ENCODE data around the gene HOXB3. TPM values are rescaled to one million over a fixed set of nuclear protein-coding genes. Genes with fewer than 3 reads are reported as not detected.
A peak's percentile ranks its signal among the peaks of the same experiment; 100 is the strongest.

Gene HOXB3
- total and polyA plus RNA-seq, 2 of the 4 experiments (the other 2 are of a cell fraction) = 6.3 to 59.6 TPM

DNA sequence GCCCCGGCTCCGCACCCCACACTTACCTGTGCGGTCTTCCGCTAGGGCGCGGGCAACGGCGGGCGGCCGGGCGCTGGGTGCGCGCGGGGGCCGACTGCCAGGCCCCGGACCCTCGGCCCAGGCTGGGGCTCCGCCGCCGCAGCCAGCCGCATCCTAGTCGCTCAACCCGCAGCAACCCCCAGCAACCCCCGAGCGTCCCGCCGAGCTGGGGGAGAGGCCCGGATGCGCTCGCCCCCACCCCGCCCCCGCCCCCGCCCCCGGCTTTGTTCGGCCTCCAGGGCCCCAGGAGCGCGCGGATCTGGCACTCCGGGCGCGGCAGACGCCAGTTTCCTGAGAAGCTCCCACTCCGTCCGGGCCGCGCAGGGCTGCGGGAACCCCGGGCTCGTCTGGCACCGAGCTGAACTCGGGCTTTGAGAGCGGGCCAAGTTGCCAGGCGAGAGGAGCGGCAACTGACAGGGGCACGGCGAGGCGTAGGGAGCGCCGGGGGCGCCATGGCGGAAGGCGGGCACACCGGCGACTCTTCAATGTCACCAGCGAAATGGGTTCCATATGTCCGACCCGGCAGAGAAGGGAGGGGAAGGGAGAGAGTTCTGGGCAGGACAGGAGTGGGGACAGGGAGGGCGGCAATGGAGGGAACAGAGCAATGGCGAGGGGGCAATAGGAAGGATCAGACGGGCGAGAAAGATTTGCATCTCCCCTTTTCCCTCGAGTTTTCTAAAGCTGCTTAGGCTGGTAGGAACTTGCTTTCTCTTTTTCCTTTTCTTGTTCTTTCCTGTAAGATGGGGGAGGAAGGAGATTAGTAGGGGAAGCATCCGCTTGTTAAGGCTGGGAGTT, 25.6 kb downstream of the HOXB3 start:
- Histone ChIP-seq H3K14ac (replicated peaks; ENCODE audit: low read depth, low read length) (peak overlapping the region; percentile 95), H2BK5ac (ENCODE audit: low read depth, low read length, poor library complexity, severe bottlenecking) (peak overlapping the region; percentile 99), H2AK9ac (replicated peaks; ENCODE audit: low read depth, low read length, poor library complexity) (peak overlapping the region; percentile 97), H3K56ac (ENCODE audit: extremely low read depth, insufficient read depth, low read length) (peak overlapping the region; percentile 84), H3K9me1 (ENCODE audit: insufficient read depth, low read length) (peaks cover 23% of the 10 kb centered on the region), H2BK120ac (ENCODE audit: low read depth, low read length) (peak overlapping the region; percentile 90), H4K8ac (ENCODE audit: low read depth in 2 of 2, low read length in 2 of 2) (peak overlapping the region; percentile 18 to 92), H3K36me3 (ENCODE audit: control insufficient read depth, insufficient read depth, low read length) (peaks cover 38% of the 10 kb centered on the region; the same call in 1 of the 2 replicates), H2AFZ (replicated peaks; ENCODE audit: low read length, poor library complexity) (peak overlapping the region; percentile 64), H3K18ac (ENCODE audit: low read depth, low read length) (peak overlapping the region; percentile 63), H3K9ac (ENCODE audit: low read depth, low read length) (peak overlapping the region; percentile 92), H4K20me1 (ENCODE audit: insufficient read depth, low read length) (peaks cover 34% of the 10 kb centered on the region), H3K4me3 (ENCODE audit: insufficient read depth, low read depth, low read length) (peak overlapping the region; percentile 46), H2AK5ac (ENCODE audit: low read depth, low read length) (peak overlapping the region; percentile 94), H3K9me3 (ENCODE audit: control insufficient read depth, insufficient read depth, low read length) (no peaks in the 10 kb centered on the region), H3K27me3 (ENCODE audit: control insufficient read depth, insufficient read depth, low read length) (no peaks in the 10 kb centered on the region), H4K91ac (ENCODE audit: insufficient read depth, low read depth, low read length) (peak overlapping the region; percentile 96), H3K23ac (ENCODE audit: low read depth, low read length) (peak overlapping the region; percentile 99), H2BK15ac (ENCODE audit: low read depth, low read length) (peak overlapping the region; percentile 71; the same call in 1 of the 3 replicates), H3K27ac (ENCODE audit: insufficient read depth, low read length) (peak overlapping the region; percentile 93), H3K4ac (ENCODE audit: low read depth, low read length) (peak overlapping the region; percentile 99), H3K4me2 (ENCODE audit: low read depth, low read length) (peak overlapping the region; percentile 98), H3K79me1 (ENCODE audit: low read depth in 1 of 2, low read length in 2 of 2) (peaks cover 0 to 24% of the 10 kb centered on the region in 2 experiments; a peak in 2 of 4 replicates), H3K4me1 (ENCODE audit: control insufficient read depth, insufficient read depth, low read length) (peaks cover 71% of the 10 kb centered on the region), H4K5ac (ENCODE audit: low read depth, low read length) (peak overlapping the region; percentile 92), H2BK20ac (ENCODE audit: low read depth, low read length) (peak overlapping the region; percentile 17)
- intact Hi-C loops (cut with micrococcal nuclease) = no loop called here
- no TSS peak for BruUV-seq (replicated peaks)
- CTCF ChIA-PET = no interaction called here
- TF ChIP-seq MAZ (IDR thresholded peaks at IDR 0.05; ENCODE audit: borderline replicate concordance, low read depth, low read length) = no peak
- no peak for TF ChIP-seq BHLHE40 (IDR thresholded peaks at IDR 0.05; ENCODE audit: low read depth, low read length)
- TF ChIP-seq RFX5 (IDR thresholded peaks at IDR 0.05; ENCODE audit: low read depth, low read length) = no peak
- TF ChIP-seq, protein P1, sequence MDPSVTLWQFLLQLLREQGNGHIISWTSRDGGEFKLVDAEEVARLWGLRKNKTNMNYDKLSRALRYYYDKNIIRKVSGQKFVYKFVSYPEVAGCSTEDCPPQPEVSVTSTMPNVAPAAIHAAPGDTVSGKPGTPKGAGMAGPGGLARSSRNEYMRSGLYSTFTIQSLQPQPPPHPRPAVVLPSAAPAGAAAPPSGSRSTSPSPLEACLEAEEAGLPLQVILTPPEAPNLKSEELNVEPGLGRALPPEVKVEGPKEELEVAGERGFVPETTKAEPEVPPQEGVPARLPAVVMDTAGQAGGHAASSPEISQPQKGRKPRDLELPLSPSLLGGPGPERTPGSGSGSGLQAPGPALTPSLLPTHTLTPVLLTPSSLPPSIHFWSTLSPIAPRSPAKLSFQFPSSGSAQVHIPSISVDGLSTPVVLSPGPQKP (IDR thresholded peaks at IDR 0.05; ENCODE audit: borderline replicate concordance, low read depth, low read length) = no peak
- TF ChIP-seq CEBPB (IDR thresholded peaks at IDR 0.05; ENCODE audit: low read depth, low read length) = no peak
- no peak for TF ChIP-seq RCOR1 (IDR thresholded peaks at IDR 0.05; ENCODE audit: insufficient replicate concordance, low read length)
- TF ChIP-seq POLR2A (IDR thresholded peaks at IDR 0.05; ENCODE audit: low read depth, low read length) = no peak
- TF ChIP-seq, protein P2, sequence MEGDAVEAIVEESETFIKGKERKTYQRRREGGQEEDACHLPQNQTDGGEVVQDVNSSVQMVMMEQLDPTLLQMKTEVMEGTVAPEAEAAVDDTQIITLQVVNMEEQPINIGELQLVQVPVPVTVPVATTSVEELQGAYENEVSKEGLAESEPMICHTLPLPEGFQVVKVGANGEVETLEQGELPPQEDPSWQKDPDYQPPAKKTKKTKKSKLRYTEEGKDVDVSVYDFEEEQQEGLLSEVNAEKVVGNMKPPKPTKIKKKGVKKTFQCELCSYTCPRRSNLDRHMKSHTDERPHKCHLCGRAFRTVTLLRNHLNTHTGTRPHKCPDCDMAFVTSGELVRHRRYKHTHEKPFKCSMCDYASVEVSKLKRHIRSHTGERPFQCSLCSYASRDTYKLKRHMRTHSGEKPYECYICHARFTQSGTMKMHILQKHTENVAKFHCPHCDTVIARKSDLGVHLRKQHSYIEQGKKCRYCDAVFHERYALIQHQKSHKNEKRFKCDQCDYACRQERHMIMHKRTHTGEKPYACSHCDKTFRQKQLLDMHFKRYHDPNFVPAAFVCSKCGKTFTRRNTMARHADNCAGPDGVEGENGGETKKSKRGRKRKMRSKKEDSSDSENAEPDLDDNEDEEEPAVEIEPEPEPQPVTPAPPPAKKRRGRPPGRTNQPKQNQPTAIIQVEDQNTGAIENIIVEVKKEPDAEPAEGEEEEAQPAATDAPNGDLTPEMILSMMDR (conservative IDR thresholded peaks at IDR 0.05; ENCODE audit: low read depth, low read length) = no peak
- WGBS, 2 experiments (ENCODE audit: extremely low coverage in 2 of 2, insufficient read length in 1 of 2) = 1% methylated on average over 20 of the region's 73 CpGs; no CpG with 5 or more reads in 1 of the 2 experiments
- ATAC-seq (ENCODE audit: low read depth) = peak; percentile 1; the same call in 1 of the 2 replicates
- dilution Hi-C loops (cut with HindIII; ENCODE audit: low sequenced_read_pairs, unreplicated experiment) = no loop called here
- no peak for DNase-seq
- in situ Hi-C loops (cut with MboI; ENCODE audit: low sequenced_read_pairs) = no loop called here
- POLR2A ChIA-PET (ENCODE audit: unreplicated experiment) = interaction anchor here (0.6 to 1.3 kb wide), 3 partner anchors 19 to 29 kb away, joined by 3 to 5 read pairs (median 4); partner anchors contain the start of gene HOXB5
